ENCODE results near the gene TMEM143.

TMEM143 gene

GRCh38 chr19:48344892-48345291, 18.8 kb downstream of the TMEM143 start:
- H3K36me3 ChIP-seq (replicated peaks in 1 of 2; ENCODE audit: control insufficient read depth in 2 of 2, insufficient read depth in 2 of 2, low read length in 2 of 2): no peaks in the 10 kb centered on the region
- H4K91ac ChIP-seq (ENCODE audit: low read depth, low read length, poor library complexity): no peak overlapping the region
- H2AFZ ChIP-seq (ENCODE audit: low read length): no peak overlapping the region
- no peak overlapping the region for H3K14ac ChIP-seq (ENCODE audit: low read length)
- H3K79me1 ChIP-seq (ENCODE audit: low read depth, low read length): no peaks in the 10 kb centered on the region
- H3K27me3 ChIP-seq (ENCODE audit: control insufficient read depth in 3 of 3, insufficient read depth in 3 of 3, low read depth in 1 of 3, low read length in 3 of 3): peaks cover 0 to 17% (median 2%) of the 10 kb centered on the region in 3 experiments
- no peak overlapping the region for H4K8ac ChIP-seq (ENCODE audit: low read depth, low read length)
- H2BK12ac ChIP-seq (ENCODE audit: low read length): no peak overlapping the region
- no peaks in the 10 kb centered on the region for H3K4me1 ChIP-seq (ENCODE audit: control insufficient read depth in 2 of 2, insufficient read depth in 1 of 2, low read depth in 1 of 2, low read length in 2 of 2)
- H2AK5ac ChIP-seq (ENCODE audit: low read depth, low read length): no peak overlapping the region
- no peak overlapping the region for H3K4me3 ChIP-seq (ENCODE audit: low read length in 2 of 2)
- H3K27ac ChIP-seq (replicated peaks; ENCODE audit: low read length): no peak overlapping the region
- H3K4me2 ChIP-seq (ENCODE audit: insufficient read depth, low read length, poor library complexity, severe bottlenecking): no peak overlapping the region
- H3K9me3 ChIP-seq (replicated peaks in 1 of 2; ENCODE audit: control insufficient read depth in 2 of 2, insufficient read depth in 1 of 2, low read depth in 1 of 2, low read length in 2 of 2): no peaks in the 10 kb centered on the region
- H2BK15ac ChIP-seq (ENCODE audit: low read length): no peak overlapping the region
- H3K18ac ChIP-seq (ENCODE audit: low read length): no peak overlapping the region
- no peak overlapping the region for H3K4ac ChIP-seq (ENCODE audit: low read length)
- no peak for DNase-seq (ENCODE audit: low spot score)
- WGBS, 2 donors (ENCODE audit: extremely low coverage in 2 of 2, insufficient read length in 2 of 2, insufficient replicate concordance in 1 of 2): no CpG with 5 or more reads among the region's 6 CpGs
- H2BK5ac ChIP-seq (ENCODE audit: low read length): no peak overlapping the region
- no peak overlapping the region for H2BK120ac ChIP-seq (ENCODE audit: low read depth, low read length)
- H3K9ac ChIP-seq (ENCODE audit: low read depth, low read length, poor library complexity): no peak overlapping the region
- H3K23ac ChIP-seq (ENCODE audit: low read depth, low read length, poor library complexity): no peak overlapping the region

- Histone ChIP-seq H3K4ac (ENCODE audit: low read length) (no peak overlapping the region), H3K23ac (ENCODE audit: low read depth, low read length, poor library complexity) (no peak overlapping the region), H2BK120ac (ENCODE audit: low read depth, low read length) (no peak overlapping the region), H3K9ac (ENCODE audit: low read depth, low read length, poor library complexity) (peak overlapping the region; percentile 70), H2BK5ac (ENCODE audit: low read length) (no peak overlapping the region), H2AK5ac (ENCODE audit: low read depth, low read length) (peak overlapping the region; percentile 75), H2AFZ (ENCODE audit: low read length) (no peak overlapping the region), H3K4me3 (ENCODE audit: low read length in 2 of 2) (no peak overlapping the region), H2BK12ac (ENCODE audit: low read length) (peak overlapping the region; percentile 22), H4K8ac (ENCODE audit: low read depth, low read length) (no peak overlapping the region), H3K27ac (replicated peaks; ENCODE audit: low read length) (no peak overlapping the region), H4K91ac (ENCODE audit: low read depth, low read length, poor library complexity) (no peak overlapping the region), H3K9me3 (replicated peaks in 1 of 2; ENCODE audit: control insufficient read depth in 2 of 2, insufficient read depth in 1 of 2, low read depth in 1 of 2, low read length in 2 of 2) (no peaks in the 10 kb centered on the region), H3K4me2 (ENCODE audit: insufficient read depth, low read length, poor library complexity, severe bottlenecking) (no peak overlapping the region), H3K79me1 (ENCODE audit: low read depth, low read length) (no peaks in the 10 kb centered on the region), H3K18ac (ENCODE audit: low read length) (peak overlapping the region; percentile 93), H3K4me1 (ENCODE audit: control insufficient read depth in 2 of 2, insufficient read depth in 1 of 2, low read depth in 1 of 2, low read length in 2 of 2) (no peaks in the 10 kb centered on the region), H3K27me3 (ENCODE audit: control insufficient read depth in 3 of 3, insufficient read depth in 3 of 3, low read depth in 1 of 3, low read length in 3 of 3) (peaks cover 0 to 6% (median 0%) of the 10 kb centered on the region in 3 experiments), H2BK15ac (ENCODE audit: low read length) (no peak overlapping the region), H3K14ac (ENCODE audit: low read length) (peak overlapping the region; percentile 38), H3K36me3 (replicated peaks in 1 of 2; ENCODE audit: control insufficient read depth in 2 of 2, insufficient read depth in 2 of 2, low read length in 2 of 2) (no peaks in the 10 kb centered on the region)
- no peak for DNase-seq (ENCODE audit: low spot score)
- no CpG with 5 or more reads among the region's 23 CpGs for WGBS, 2 donors (ENCODE audit: extremely low coverage in 2 of 2, insufficient read length in 2 of 2, insufficient replicate concordance in 1 of 2)
These were observed 20.7 kb downstream of the TMEM143 start for GRCh38 chr19:48342841-48343540.

GRCh38 chr19:48342414-48342738, 21.4 kb downstream of the TMEM143 start:
- no peak overlapping the region for H2AFZ ChIP-seq (ENCODE audit: low read length)
- no peak overlapping the region for H2BK12ac ChIP-seq (ENCODE audit: low read length)
- H3K14ac ChIP-seq (ENCODE audit: low read length): no peak overlapping the region
- H3K9me3 ChIP-seq (replicated peaks in 1 of 2; ENCODE audit: control insufficient read depth in 2 of 2, insufficient read depth in 1 of 2, low read depth in 1 of 2, low read length in 2 of 2): no peaks in the 10 kb centered on the region
- H3K79me1 ChIP-seq (ENCODE audit: low read depth, low read length): no peaks in the 10 kb centered on the region
- H3K4ac ChIP-seq (ENCODE audit: low read length): no peak overlapping the region
- peak overlapping the region; percentile 70 for H3K9ac ChIP-seq (ENCODE audit: low read depth, low read length, poor library complexity)
- H3K27ac ChIP-seq (replicated peaks; ENCODE audit: low read length): no peak overlapping the region
- H3K4me3 ChIP-seq (ENCODE audit: low read length in 2 of 2): no peak overlapping the region
- H3K4me2 ChIP-seq (ENCODE audit: insufficient read depth, low read length, poor library complexity, severe bottlenecking): no peak overlapping the region
- H2BK120ac ChIP-seq (ENCODE audit: low read depth, low read length): no peak overlapping the region
- H2AK5ac ChIP-seq (ENCODE audit: low read depth, low read length): peak overlapping the region; percentile 75
- H3K4me1 ChIP-seq (ENCODE audit: control insufficient read depth in 2 of 2, insufficient read depth in 1 of 2, low read depth in 1 of 2, low read length in 2 of 2): no peaks in the 10 kb centered on the region
- H3K23ac ChIP-seq (ENCODE audit: low read depth, low read length, poor library complexity): peak overlapping the region; percentile 58
- H2BK5ac ChIP-seq (ENCODE audit: low read length): no peak overlapping the region
- no peaks in the 10 kb centered on the region for H3K36me3 ChIP-seq (replicated peaks in 1 of 2; ENCODE audit: control insufficient read depth in 2 of 2, insufficient read depth in 2 of 2, low read length in 2 of 2)
- no peak for DNase-seq (ENCODE audit: low spot score)
- H4K8ac ChIP-seq (ENCODE audit: low read depth, low read length): no peak overlapping the region
- H3K27me3 ChIP-seq (ENCODE audit: control insufficient read depth in 3 of 3, insufficient read depth in 3 of 3, low read depth in 1 of 3, low read length in 3 of 3): peaks cover 0 to 10% (median 0%) of the 10 kb centered on the region in 3 experiments
- no CpG with 5 or more reads among the region's 20 CpGs for WGBS, 2 donors (ENCODE audit: extremely low coverage in 2 of 2, insufficient read length in 2 of 2, insufficient replicate concordance in 1 of 2)
- H3K18ac ChIP-seq (ENCODE audit: low read length): peak overlapping the region; percentile 93
- no peak overlapping the region for H4K91ac ChIP-seq (ENCODE audit: low read depth, low read length, poor library complexity)
- H2BK15ac ChIP-seq (ENCODE audit: low read length): no peak overlapping the region

GRCh38 chr19:48341515-48342413, 22.0 kb downstream of the TMEM143 start:
- no peak for DNase-seq (ENCODE audit: low spot score)
- WGBS, 2 donors (ENCODE audit: extremely low coverage in 2 of 2, insufficient read length in 2 of 2, insufficient replicate concordance in 1 of 2): no CpG with 5 or more reads among the region's 10 CpGs

More at GRCh38 chr19:48341515-48342413, 22.0 kb downstream of the TMEM143 start:
- H3K4ac ChIP-seq (ENCODE audit: low read length): no peak overlapping the region
- no peak overlapping the region for H3K4me2 ChIP-seq (ENCODE audit: insufficient read depth, low read length, poor library complexity, severe bottlenecking)
- H2AK5ac ChIP-seq (ENCODE audit: low read depth, low read length): peak overlapping the region; percentile 75
- H3K27me3 ChIP-seq (ENCODE audit: control insufficient read depth in 3 of 3, insufficient read depth in 3 of 3, low read depth in 1 of 3, low read length in 3 of 3): peaks cover 0 to 10% (median 0%) of the 10 kb centered on the region in 3 experiments
- no peak overlapping the region for H2BK12ac ChIP-seq (ENCODE audit: low read length)
- no peaks in the 10 kb centered on the region for H3K79me1 ChIP-seq (ENCODE audit: low read depth, low read length)
- no peak overlapping the region for H2BK5ac ChIP-seq (ENCODE audit: low read length)
- no peak overlapping the region for H3K27ac ChIP-seq (replicated peaks; ENCODE audit: low read length)
- H4K8ac ChIP-seq (ENCODE audit: low read depth, low read length): no peak overlapping the region
- H3K36me3 ChIP-seq (replicated peaks in 1 of 2; ENCODE audit: control insufficient read depth in 2 of 2, insufficient read depth in 2 of 2, low read length in 2 of 2): no peaks in the 10 kb centered on the region
- H3K23ac ChIP-seq (ENCODE audit: low read depth, low read length, poor library complexity): no peak overlapping the region
- no peak overlapping the region for H3K14ac ChIP-seq (ENCODE audit: low read length)
- H2BK120ac ChIP-seq (ENCODE audit: low read depth, low read length): no peak overlapping the region
- no peak overlapping the region for H4K91ac ChIP-seq (ENCODE audit: low read depth, low read length, poor library complexity)
- no peak overlapping the region for H3K18ac ChIP-seq (ENCODE audit: low read length)
- H3K9me3 ChIP-seq (replicated peaks in 1 of 2; ENCODE audit: control insufficient read depth in 2 of 2, insufficient read depth in 1 of 2, low read depth in 1 of 2, low read length in 2 of 2): no peaks in the 10 kb centered on the region
- H3K4me3 ChIP-seq (ENCODE audit: low read length in 2 of 2): no peak overlapping the region
- H3K9ac ChIP-seq (ENCODE audit: low read depth, low read length, poor library complexity): no peak overlapping the region
- no peak overlapping the region for H2BK15ac ChIP-seq (ENCODE audit: low read length)
- H2AFZ ChIP-seq (ENCODE audit: low read length): no peak overlapping the region
- H3K4me1 ChIP-seq (ENCODE audit: control insufficient read depth in 2 of 2, insufficient read depth in 1 of 2, low read depth in 1 of 2, low read length in 2 of 2): no peaks in the 10 kb centered on the region
